GM21619 (cell line): ENCODE results near the gene KCNC1.
A peak's percentile ranks its signal among the peaks of the same experiment; 100 is the strongest.

ENCODE experiments used
- ATAC-seq: cut with Tn5 transposase; IDR thresholded peaks from one replicate; pipeline ENCODE4 v1.9.1; 2021; ENCODE audit not compliant: unreplicated experiment

The KCNC1 gene

DNA sequence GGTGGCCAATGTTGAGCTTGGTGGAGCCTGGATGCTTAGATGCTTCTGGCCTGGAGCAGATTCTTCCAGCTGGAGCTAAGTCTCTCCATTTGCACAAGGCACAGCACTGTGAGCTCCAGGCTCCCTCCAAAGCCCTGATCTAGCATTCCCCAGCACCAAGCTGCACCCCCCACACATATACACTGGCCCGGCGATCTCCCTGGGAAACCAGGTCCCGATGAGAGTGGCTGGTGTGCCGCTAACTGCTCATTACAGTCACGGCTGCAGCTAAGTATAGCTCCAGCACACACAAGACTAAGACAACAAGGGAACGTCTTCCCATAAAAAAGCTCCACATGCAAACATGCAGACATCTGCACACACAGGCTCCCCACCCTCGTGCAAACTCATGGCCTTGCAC is 17.6 kb downstream of the KCNC1 start:
- ATAC-seq, result no peak

DNA sequence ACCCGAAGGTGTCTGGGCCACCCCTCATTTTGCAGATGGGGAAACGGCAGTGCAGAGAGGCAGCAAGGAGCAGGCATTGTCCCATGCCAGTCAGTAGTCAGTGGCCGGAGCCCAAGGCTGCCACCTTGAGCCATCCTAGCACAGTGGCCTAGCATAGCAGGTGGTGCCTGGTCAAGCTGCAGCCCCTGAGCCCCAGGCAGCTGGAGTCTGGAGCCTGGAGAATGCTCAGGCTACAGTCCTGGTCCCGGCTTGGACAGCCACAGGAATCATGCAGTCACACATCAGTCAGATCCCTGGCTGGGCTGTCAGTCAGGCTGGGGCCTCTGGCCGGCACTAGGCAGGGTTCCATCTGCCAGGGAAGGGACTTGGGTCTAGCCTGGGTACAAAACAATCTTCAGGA is 18.6 kb downstream of the KCNC1 start:
- ATAC-seq, result no peak

DNA sequence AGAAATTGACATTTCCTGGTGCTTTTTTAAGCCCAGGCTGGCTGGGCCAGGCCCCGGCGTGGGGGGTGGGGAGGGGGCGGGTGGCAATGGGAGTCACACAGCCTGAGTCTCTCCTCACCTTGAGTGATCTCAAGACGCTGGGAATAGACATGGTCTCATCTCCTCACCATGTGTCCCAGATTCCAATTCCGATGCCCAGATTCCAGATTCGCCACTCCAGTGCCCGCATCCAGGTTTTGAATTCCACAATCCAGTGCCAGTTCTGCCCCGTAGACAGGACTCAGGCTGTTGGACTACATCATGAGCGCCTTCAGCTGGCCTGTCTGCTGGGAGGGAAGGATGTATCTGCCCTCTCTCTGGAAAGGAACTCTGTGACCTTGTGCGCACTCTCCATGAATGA is 19.1 kb downstream of the KCNC1 start:
- ATAC-seq, result no peak

DNA sequence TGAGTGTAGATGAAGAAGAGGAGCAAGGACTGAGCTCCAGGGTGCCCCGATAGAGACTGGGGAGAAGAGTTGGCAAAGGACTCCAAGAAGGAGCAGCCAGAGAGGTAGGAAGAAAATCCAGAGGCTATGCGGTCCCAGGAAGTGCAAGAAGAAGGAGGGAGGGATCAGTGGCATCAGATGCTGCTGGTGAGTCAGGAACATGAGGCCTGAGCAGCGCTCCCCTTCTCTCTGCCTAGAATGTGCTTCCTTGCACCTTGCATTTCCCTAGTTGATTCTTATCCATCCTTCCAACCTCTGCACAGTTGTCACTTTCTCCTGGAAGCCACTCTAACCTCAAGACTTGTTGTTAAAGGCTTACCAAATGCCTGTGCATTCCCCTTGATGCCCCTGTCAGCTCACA is 21.3 kb downstream of the KCNC1 start:
- no peak for ATAC-seq

DNA sequence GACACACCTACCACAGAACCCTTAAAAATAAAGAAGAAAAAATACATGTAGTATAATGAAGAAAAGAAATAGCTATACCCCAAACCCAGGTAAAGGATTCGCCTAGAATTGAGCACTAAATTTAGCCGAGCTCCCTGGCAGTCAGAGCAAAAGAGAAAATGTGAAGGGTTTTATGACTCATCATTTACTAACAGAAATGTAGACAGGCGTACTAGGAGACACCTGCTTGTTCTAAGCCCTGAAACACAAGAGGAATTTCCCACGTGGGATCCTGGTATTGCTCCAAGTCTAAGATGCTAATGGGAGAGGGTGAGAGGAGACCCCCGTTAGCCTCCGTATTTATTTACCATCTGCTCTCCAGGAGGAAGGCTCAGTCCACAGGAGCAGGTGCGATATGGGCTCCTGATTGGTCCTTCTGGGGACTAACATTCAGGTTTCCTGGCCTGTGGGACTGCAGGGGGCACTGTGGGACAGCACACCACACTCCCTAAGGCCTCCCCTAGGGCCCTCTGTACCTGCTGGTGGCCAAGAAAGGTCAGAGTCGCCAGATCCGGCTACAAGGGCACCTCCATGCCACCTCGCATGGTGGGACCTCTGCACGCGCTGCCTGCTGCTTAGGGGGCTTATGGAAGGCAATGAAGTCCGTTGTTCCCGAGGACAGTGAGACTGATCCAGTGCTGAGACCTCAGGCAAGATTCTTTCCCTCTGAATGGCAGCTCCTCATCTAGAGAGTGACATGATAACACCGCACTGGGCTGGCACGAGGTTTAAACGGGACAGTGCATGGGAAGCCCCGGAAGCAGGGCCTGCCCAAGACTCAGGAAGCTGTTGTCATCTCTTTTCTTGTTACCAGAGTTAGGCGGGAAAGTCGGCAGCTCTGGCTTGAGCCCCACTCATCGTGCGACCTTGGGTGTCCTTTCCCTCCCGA is 25.8 kb downstream of the KCNC1 start:
- ATAC-seq, result no peak

DNA sequence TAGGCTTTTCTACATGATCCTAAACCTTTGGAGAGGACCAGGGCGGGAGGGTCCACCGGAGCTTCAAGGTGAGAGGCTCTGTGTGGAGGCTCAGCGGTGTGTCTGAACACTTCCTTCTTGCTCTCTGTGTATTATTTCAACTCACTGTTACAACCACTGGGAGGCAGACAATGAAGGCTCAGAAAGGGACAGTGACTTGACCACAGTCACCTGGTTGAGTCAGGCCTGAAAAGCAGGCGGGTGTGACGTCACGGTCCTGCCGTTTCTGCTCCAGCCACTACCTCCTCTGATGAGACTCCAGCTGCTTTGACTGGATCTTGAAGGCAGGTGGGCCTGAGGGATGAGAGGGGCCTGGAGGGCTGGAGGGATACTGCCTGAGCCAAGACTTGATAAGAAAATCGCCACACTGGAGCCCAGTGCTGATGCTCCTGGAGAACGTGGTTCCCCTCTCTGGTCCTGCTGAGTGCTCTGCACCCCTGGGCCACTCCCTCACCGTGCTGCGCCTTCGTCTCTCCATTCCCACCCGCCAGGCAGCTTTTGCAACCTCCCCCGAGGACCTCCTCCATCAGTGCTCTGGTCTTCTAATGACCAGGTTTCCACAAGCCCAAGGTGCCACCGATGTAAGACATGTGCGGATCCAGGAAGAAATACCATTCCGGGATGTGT is 27.9 kb downstream of the KCNC1 start:
- peak; percentile 83 for ATAC-seq

DNA sequence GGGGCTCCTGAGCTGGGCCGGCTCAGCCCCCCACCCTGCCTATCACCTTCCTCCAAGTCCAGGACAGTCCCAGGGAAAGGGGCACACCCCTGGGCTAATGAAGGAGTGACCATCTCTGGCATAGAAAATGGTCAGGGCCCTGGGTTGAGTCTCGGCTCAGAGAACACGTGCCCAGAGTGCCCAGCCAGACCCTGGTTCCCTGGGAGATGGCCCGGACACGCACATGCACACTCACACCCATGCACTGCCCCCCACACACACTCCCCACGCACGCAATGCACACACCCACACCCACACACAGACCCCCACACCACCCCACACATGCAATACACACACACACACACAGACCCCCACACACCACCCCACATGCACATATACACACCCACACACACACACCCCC is 28.7 kb downstream of the KCNC1 start:
- ATAC-seq, result no peak

DNA sequence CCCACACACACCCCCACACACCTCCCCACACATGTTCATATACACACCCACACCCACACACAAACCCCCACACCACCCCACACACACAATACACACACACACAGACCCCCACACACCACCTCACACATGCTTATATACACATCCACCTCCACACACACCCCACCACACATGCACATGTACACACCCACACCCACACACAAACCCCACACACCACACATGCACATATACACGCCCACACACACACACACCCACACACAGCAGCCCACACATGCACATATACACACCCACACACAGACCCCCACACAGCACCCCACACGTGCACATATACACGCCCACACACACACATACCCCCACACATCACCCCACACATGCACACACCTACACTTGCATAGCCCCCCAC is 29.1 kb downstream of the KCNC1 start:
- ATAC-seq, result no peak

DNA sequence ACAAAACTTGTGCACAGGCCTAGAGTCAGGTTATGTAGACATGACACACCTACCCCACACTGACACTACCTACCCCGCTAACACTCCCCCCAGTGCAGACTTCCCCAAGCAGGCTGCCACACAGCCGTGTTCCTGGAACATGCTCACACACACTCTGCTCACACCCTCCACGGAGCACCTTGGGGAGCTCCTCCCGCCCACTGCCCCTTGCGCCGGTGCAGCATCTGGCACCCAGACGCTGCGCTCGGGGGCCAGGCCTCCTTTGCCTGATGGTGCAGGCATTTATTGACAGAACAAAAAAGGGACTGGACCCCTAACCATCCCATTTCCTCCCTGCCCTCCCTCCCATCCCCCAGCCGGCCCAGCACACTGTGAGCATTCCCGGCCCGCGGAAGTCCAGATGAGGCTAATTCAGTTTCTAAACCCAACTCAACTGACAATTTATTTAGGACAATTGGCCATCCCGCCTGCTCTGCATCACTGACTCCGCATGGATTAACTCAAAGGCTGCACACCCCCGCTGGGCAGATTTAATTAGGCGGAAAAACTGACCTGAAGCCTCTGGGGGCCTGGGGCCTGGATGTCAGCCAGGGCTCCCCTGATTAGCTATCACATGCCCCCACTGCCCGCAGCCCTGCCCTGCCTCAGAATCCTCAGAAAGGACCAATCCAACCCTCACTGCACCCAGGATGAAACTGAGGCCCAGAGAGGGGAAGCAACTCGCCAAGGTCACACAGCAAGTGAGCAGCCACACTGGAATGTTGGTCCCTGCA is 30.1 kb downstream of the KCNC1 start:
- no peak for ATAC-seq

DNA sequence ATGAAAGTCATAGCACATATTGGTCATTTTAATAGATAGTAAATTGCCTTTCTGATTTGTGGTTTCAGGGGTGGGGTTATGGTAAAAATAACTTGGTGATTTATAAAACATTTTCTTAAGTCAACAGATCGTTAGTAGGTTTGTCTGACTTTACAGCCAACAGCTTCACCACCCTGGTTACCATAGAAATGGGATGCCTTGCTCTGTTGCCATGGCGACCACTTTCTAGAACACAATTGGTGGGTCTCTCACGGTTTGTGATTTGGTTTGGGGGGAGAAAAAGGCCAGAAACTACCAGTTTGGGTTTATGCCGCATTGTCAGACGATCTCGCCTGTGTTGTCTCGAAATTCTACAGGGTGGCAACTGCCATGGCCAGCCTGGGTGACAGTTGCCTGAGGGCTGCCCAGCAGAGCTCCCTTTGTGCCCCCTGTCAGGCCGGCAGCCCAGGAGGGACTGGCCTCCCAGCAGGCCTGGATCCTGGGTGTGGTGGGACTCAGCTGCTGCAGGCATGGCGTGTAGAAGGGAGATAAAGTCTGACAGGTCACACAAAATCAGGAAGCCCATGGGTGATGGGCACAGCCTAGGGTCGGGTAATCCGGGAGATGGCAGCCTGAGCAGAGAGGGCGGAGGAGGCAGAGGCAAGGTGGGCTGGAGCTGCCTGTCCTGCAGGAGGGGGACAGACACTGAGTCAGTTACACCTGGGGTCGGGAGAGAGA is 30.9 kb downstream of the KCNC1 start:
- no peak for ATAC-seq

DNA sequence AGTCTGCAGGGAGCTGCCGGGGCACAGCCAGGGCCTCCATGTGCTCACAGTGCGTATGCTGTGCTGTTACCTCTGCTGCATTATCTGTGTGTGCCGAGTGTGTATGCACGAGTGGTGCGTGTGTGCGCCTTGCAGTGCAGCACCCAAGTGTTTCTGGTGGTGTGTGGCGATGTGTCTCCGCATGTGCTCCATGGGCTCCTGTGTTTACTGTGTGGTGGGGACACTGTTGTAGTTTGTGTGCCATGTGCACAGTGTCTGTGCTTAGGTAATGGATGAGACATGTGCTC is 31.4 kb downstream of the KCNC1 start:
- no peak for ATAC-seq

DNA sequence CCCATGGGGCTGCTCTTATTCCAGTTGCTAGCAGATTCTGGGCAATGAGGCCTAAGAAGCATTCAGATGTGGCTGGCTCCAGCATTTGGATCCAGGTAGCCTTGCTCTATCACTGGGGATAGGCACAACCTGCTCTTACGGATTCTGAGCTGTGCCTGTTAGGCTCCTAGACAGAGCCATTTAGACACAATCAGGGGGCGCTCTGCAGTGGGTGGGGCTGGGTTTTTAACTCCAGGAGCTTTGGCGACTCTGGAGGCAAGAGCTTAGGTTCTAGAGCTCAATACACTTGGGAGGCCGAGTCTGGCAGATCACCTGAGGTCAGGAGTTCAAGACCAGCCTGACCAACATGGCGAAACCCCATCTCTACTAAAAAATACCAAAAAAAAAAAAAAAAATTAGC is 32.0 kb downstream of the KCNC1 start:
- ATAC-seq, result no peak

DNA sequence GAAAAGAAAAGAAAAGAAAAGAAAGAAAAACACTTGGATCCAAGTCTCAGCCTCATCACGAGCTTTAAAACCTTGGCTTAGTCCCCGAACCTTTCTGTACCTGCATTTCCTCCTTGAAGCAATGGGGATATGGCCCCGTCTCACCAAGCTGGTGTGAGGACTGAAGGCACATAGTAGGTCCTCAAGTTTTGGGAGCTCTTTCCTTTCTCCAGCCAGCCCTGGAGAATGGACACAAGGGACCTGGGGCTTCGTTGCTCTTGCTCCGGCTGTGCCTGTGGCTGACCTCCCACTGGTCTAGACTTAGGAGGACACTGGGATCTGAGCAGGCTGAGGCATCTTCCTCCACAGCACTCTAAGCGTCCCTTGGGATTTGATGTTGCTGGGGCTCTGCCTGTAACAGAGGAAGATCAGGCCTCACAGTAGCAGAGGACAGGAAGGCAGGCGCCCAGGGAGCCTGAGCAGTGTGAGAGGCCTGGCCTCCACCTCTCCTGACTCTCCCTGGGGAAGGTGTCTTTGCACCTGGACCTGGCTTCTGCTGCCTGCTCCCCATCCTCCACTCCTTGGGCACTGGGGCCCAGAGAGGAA is 32.8 kb downstream of the KCNC1 start:
- ATAC-seq, result no peak

DNA sequence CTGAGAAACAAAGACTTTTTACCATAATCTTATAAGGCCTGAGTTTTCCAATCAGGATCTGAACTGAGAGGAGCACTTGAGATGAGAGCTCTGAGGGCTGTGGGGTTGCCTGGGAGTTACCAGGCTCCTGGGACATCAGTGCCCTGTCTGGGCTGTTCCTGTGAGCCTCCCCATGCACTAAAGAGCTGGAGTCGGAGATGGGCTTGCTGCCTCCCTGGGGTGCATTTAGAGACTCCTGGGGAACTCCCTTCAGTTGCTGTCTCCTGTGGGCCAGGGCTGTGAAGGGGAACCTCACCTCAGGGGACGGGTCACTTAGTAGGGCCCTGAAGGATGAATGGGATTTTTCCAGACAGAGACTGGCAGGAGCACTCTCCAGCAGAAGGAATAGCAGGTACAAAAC is 33.3 kb downstream of the KCNC1 start:
- no peak for ATAC-seq

DNA sequence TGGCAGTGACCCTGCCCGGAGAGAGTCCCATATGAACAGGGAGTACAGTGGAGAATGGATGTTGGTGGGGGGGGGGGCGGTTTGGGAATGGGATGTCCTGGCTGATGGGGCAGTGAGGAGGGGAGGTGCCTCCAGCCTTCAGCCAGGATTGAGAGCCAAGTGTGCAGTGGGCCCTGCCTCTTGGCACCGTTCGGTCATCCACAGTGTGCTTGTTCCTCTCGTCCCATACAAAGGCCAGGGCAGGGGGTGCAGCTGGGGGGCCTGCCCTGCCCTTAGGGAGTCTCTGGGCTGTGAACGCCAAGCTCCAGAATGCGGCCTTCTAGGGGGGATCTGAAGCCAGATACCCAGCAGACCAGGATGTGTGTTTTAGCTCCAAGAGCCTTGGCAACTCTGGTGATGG is 34.0 kb downstream of the KCNC1 start:
- no peak for ATAC-seq

DNA sequence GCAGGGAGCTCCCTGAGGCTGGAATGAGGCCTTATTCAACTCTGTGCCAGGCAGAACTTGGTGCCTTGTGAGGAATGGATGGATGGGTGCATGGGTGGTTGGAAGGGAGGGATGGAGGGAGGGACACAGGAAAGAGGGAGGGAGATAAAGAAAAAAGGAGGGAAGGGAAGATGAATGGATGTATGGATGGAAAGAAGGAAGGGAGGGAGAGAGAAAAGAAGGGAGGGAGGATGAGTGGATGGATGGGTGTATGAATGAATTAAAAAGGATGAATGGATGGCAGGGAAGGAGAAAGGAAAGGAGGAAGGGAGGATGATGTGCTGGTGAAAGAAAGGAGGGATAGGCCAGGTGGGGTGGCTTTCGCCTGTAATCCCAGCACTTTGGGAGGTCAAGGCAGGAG is 34.6 kb downstream of the KCNC1 start:
- ATAC-seq, result no peak

DNA sequence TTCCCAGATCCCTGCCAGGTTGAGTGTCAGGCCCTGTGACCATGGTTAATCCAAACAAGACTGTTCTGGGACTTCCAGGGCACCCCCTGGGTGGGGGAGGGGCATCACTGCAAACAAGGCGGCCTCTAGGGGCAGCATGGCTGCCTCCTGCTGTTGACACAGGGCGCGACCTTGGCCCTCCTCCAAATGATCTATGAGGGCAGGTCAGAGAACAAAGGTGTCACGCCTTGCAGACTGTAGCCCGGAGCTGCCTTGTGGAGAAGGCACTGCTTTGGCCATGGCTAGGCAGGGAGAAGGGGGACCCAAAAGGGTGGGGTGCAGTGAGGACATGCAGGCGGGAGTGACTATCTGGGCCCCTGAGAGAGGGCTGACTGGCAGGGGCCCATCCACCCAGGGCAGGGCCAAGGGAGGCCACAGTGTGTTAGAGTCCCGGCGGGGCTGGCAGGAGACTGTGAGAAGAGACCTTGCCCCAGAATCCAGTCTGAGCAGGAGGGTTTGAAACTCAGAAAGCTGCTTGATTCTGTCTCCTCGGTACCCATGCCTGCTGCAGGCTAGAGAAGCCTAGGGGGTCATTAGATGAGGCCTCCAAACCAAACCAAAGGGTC is 35.6 kb downstream of the KCNC1 start:
- no peak for ATAC-seq

DNA sequence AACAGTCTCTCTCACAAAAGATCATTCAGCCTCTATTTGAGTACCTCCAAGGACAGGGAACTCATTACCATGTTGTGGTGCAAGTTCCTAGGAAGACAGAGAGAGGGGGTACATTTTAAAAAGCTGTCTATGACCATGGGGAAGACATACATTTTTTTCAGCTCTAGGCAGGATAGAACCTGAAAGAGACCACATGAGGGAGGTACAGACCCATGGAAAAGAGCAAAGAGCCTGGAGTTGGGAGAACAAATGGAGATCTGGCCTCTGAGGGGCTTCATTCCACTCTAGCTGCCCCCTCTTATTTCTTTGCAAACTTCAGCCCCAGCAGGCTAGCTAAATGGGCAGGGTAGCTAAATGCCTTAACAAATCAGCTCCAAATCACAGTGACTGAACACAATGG is 36.3 kb downstream of the KCNC1 start:
- ATAC-seq, result no peak

DNA sequence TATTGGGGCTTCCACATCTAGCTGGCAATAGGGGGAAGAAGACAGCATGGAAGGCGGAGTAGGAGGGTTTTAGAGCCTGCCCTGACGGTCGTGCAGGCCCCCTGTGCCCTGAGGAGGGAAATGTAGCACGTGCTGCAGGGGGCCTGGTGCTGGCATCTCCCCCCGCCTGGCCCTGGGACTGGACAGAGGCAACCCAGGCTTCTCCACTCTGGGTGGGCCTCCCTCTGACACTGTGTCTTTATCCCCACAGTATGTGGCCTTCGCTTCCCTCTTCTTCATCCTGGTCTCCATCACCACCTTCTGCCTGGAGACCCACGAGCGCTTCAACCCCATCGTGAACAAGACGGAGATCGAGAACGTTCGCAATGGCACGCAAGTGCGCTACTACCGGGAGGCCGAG is 36.8 kb downstream of the KCNC1 start:
- no peak for ATAC-seq

DNA sequence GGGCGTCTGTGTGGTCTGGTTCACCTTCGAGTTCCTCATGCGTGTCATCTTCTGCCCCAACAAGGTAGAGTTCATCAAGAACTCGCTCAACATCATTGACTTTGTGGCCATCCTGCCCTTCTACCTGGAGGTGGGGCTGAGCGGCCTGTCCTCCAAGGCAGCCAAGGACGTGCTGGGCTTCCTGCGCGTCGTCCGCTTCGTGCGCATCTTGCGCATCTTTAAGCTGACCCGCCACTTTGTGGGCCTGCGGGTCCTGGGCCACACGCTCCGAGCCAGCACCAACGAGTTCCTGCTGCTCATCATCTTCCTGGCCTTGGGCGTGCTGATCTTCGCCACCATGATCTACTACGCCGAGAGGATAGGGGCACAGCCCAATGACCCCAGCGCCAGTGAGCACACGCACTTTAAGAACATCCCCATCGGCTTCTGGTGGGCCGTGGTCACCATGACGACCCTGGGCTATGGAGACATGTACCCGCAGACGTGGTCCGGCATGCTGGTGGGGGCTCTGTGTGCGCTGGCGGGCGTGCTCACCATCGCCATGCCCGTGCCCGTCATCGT is 37.3 kb downstream of the KCNC1 start:
- ATAC-seq, result no peak
